PC-9 (cell line): ENCODE measurements around the gene GAB2. TPM values are rescaled to one million over a fixed set of nuclear protein-coding genes. Genes with fewer than 3 reads are reported as not detected.

ENCODE experiments used
- BruUV-seq: library from RNA; stranded (reverse); fragments of 400-500 nt; replicated peaks from 2 replicates; lab custom pipeline; 2021; lab: Mats Ljungman, UMichigan
- CTCF ChIA-PET: fragments of 300-600 bp; sonication (Branson Sonifier 250); formaldehyde crosslinking; loops from one replicate; lab custom pipeline; 2022; ENCODE audit warnings: antibody characterized with exemption; lab: Charles Lee
- POLR2A ChIA-PET: fragments of 300-600 bp; sonication (Branson Sonifier 250); formaldehyde crosslinking; loops from one replicate; lab custom pipeline; 2022; ENCODE audit warnings: antibody characterized with exemption; ENCODE audit not compliant: unreplicated experiment; lab: Charles Lee
- DNase-seq, 2 experiments: peaks; one replicate each; pipeline versions ENCODE4 v3.0.0 to v3.0.0-alpha.2; 2015 to 2022; ENCODE audit warnings: mixed read lengths in 1 of 2
- H2AFZ ChIP-seq: fragments of 200-600 bp; sonication (generic); 2 replicates; pipeline ENCODE4 v1.8.1; 2017; ENCODE audit warnings: antibody characterized with exemption
- H3F3A ChIP-seq: fragments of 200-600 bp; sonication (generic); 2 replicates; pipeline ENCODE4 v1.8.1; 2017; ENCODE audit warnings: antibody characterized with exemption, mild to moderate bottlenecking, low read depth; ENCODE audit not compliant: insufficient read depth
- H3K27ac ChIP-seq: fragments of 200-600 bp; sonication (generic); 2 replicates; pipeline ENCODE4 v1.6.1; 2016; ENCODE audit warnings: mixed run types
- H3K27me3 ChIP-seq: fragments of 200-600 bp; sonication (generic); 2 replicates; pipeline ENCODE4 v1.6.1; 2016; ENCODE audit warnings: low read depth, mixed run types; ENCODE audit not compliant: insufficient read depth
- H3K36me3 ChIP-seq: fragments of 200-600 bp; sonication (generic); 2 replicates; pipeline ENCODE4 v1.6.1; 2016; ENCODE audit warnings: low read depth, mixed run types
- H3K4me1 ChIP-seq: fragments of 200-600 bp; sonication (generic); replicated peaks from 2 replicates; pipeline ENCODE4 v1.6.1; 2016; ENCODE audit warnings: mixed run types; ENCODE audit not compliant: insufficient read depth
- H3K4me2 ChIP-seq: fragments of 200-600 bp; sonication (generic); 2 replicates; pipeline ENCODE4 v1.6.1; 2017; ENCODE audit warnings: mixed run types
- H3K4me3 ChIP-seq: fragments of 200-600 bp; sonication (generic); 2 replicates; pipeline ENCODE4 v1.6.1; 2016; ENCODE audit warnings: mixed run types
- H3K79me2 ChIP-seq: fragments of 200-600 bp; sonication (generic); 2 replicates; pipeline ENCODE4 v1.6.1; 2017; ENCODE audit warnings: low read depth, mixed run types
- H3K9me2 ChIP-seq: fragments of 200-600 bp; sonication (generic); 2 replicates; pipeline ENCODE4 v1.8.1; 2017; ENCODE audit warnings: mild to moderate bottlenecking; ENCODE audit not compliant: insufficient read depth
- H3K9me3 ChIP-seq: fragments of 200-600 bp; sonication (generic); 2 replicates; pipeline ENCODE4 v1.8.1; 2016; ENCODE audit warnings: low read depth; ENCODE audit not compliant: insufficient read depth
- H4K20me1 ChIP-seq: fragments of 200-600 bp; sonication (generic); 2 replicates; pipeline ENCODE4 v1.8.1; 2017; ENCODE audit not compliant: insufficient read depth
- CTCF ChIP-seq: fragments of 200-600 bp; sonication (generic); conservative IDR thresholded peaks from 2 replicates; pipeline ENCODE4 v1.6.1; 2017; ENCODE audit warnings: mixed run types, antibody characterized with exemption, mild to moderate bottlenecking, moderate library complexity
- EZH2 ChIP-seq: fragments of 200-600 bp; sonication (generic); IDR thresholded peaks from 2 replicates; pipeline ENCODE4 v1.8.0; 2017; ENCODE audit warnings: antibody characterized with exemption, low read depth
- intact Hi-C: fragments of 100-400 bp; cut with micrococcal nuclease; formaldehyde crosslinking; loops from one replicate; pipeline ENCODE4 v1.10.0; 2022; ENCODE audit not compliant: unreplicated experiment
- total RNA-seq: library from RNA; stranded (reverse); gene quantifications from 2 replicates; pipeline ENCODE4 v1.2.3, GENCODE V29; 2021

Gene GAB2
- total RNA-seq, 1 experiment from 2014 or later: 17.5 TPM

- Histone ChIP-seq H3K36me3 (0 out of 2 replicates have a peak, but pooled peaks cover 3% of the 10 kb centered on the region), H3K27ac (no peak overlapping the region), H3K9me2 (no peaks in the 10 kb centered on the region), H3K79me2 (no peaks in the 10 kb centered on the region), H4K20me1 (no peaks in the 10 kb centered on the region), H3K4me3 (no peak overlapping the region), H2AFZ (no peak overlapping the region), H3K27me3 (no peaks in the 10 kb centered on the region), H3K4me2 (no peak overlapping the region), H3F3A (no peaks in the 10 kb centered on the region), H3K4me1 (no peaks in the 10 kb centered on the region), H3K9me3 (no peaks in the 10 kb centered on the region)
- intact Hi-C loops: no loop called here
- DNase-seq: no peak
- ChIA-PET POLR2A (no interaction called here), CTCF (no interaction called here)
- TF ChIP-seq CTCF: no peak
- no peak for TF ChIP-seq EZH2
- no TSS peak for BruUV-seq
Observed at GRCh38 chr11:78209478-78209877, 208.1 kb downstream of the GAB2 start.

GRCh38 chr11:78208257-78209165 is 209.1 kb downstream of the GAB2 start:
- H3K9me2 ChIP-seq: no peaks in the 10 kb centered on the region
- H3K4me2 ChIP-seq: no peak overlapping the region
- no peaks in the 10 kb centered on the region for H3F3A ChIP-seq
- BruUV-seq: no TSS peak
- no peaks in the 10 kb centered on the region for H3K79me2 ChIP-seq
- CTCF ChIA-PET: no interaction called here
- H3K9me3 ChIP-seq: no peaks in the 10 kb centered on the region
- no peak for DNase-seq
- intact Hi-C loops: no loop called here
- H3K36me3 ChIP-seq: 0 out of 2 replicates have a peak, but pooled peaks cover 3% of the 10 kb centered on the region
- TF ChIP-seq EZH2 (no peak), CTCF (no peak)
- no peak overlapping the region for H3K4me3 ChIP-seq
- no peaks in the 10 kb centered on the region for H4K20me1 ChIP-seq
- no peaks in the 10 kb centered on the region for H3K27me3 ChIP-seq
- POLR2A ChIA-PET: no interaction called here
- H2AFZ ChIP-seq: no peak overlapping the region
- no peaks in the 10 kb centered on the region for H3K4me1 ChIP-seq
- no peak overlapping the region for H3K27ac ChIP-seq

DNA sequence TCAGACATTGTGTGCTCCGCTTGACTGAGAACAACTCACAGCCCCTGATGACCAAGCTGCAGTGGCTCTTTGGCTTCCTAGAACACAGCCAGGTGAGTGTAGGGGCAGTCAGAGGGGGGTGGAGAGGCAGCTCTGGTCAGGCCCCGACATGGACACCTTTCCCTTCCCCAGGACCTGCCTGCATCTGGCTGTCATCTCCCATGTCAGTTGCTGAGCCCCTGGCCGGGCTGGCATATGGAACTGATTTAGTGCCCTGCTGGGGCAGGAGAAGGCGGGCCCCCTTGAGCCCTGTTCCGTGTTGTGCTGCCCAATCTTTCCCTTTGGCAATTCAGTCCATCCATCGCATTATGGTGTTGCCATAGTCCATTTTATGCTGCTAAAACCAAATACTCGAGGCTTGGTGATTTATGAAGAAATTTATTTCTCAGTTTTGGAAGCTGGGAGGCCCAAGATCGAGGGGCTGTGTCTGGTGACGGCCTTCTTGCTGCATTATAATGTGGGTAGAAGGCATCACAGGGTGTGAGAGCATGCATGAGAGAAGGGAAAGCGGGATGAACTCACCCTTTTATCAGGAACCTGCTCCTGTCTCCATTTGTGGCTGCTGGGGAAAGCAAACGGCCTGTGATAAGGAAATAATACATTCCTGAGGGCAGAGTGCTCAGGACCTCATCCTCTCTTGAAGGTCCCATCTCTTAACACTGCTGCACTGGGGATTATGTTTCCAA is 209.9 kb downstream of the GAB2 start:
- Histone ChIP-seq H3K4me3 (no peak overlapping the region), H3K4me1 (no peaks in the 10 kb centered on the region), H3F3A (no peaks in the 10 kb centered on the region), H3K9me3 (no peaks in the 10 kb centered on the region), H3K36me3 (0 out of 2 replicates have a peak, but pooled peaks cover 3% of the 10 kb centered on the region), H3K27ac (no peak overlapping the region), H3K4me2 (no peak overlapping the region), H3K9me2 (no peaks in the 10 kb centered on the region), H3K27me3 (no peaks in the 10 kb centered on the region), H3K79me2 (no peaks in the 10 kb centered on the region), H2AFZ (no peak overlapping the region), H4K20me1 (no peaks in the 10 kb centered on the region)
- no peak for DNase-seq
- TF ChIP-seq CTCF (no peak), EZH2 (no peak)
- ChIA-PET POLR2A (no interaction called here), CTCF (no interaction called here)
- BruUV-seq: no TSS peak
- intact Hi-C loops: no loop called here
